Stimulated activated CD4-positive, alpha-beta T cell treated with anti-CD3 and anti-CD28 coated beads, Interleukin-4, amount 100 ng/mL, for 4 hours (primary cell): Measurements from ENCODE around the gene RGMB.
A peak's percentile ranks its signal among the peaks of the same experiment; 100 is the strongest.
"Not testable (repeated sequence)": the region's sequence is repeated elsewhere in the genome, so short reads cannot be mapped to it uniquely, and the experiment has no call there.

ENCODE experiments used
- DNase-seq, 2 experiments: peaks; one replicate each; pipeline ENCODE4 v3.0.0-alpha.2; 2020

The RGMB gene, protein sequence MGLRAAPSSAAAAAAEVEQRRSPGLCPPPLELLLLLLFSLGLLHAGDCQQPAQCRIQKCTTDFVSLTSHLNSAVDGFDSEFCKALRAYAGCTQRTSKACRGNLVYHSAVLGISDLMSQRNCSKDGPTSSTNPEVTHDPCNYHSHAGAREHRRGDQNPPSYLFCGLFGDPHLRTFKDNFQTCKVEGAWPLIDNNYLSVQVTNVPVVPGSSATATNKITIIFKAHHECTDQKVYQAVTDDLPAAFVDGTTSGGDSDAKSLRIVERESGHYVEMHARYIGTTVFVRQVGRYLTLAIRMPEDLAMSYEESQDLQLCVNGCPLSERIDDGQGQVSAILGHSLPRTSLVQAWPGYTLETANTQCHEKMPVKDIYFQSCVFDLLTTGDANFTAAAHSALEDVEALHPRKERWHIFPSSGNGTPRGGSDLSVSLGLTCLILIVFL

DNA sequence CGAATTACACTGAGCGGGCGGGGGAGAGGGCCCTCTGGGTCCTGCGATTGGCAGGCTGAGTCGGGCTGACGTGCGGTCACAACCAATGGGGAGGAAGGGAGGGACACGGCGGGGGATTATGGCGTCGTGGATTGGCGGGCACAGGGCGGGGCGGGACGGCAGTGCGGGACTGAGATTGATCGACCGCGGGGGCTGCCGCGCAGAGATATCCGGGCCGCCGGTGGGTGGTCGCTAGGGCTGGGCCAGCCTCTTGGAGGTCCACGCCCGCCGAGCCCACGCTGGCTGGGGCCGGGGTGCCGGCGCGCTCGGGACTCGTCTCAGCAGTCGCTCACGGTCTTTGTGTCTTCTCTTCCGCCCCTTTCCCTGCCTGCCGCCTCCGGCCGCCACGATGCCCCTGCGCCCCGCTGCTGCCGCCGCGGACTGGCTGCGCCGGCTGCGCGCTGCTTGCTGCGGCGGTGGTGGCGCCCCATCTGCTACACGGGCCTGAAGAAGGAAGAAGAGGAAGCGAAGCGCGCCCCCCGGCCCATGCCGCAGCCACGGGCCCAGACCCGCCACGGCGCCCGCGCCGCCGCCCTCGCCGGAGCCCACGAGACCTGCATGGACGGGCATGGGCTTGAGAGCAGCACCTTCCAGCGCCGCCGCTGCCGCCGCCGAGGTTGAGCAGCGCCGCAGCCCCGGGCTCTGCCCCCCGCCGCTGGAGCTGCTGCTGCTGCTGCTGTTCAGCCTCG, at the start of gene RGMB:
Gene RGMB, plus strand, starts transcription at position 200 of the 728 bp plus-strand sequence. Its CDS starts 408 bp downstream, at position 608.
- peak; percentile 86 to 91 for DNase-seq

DNA sequence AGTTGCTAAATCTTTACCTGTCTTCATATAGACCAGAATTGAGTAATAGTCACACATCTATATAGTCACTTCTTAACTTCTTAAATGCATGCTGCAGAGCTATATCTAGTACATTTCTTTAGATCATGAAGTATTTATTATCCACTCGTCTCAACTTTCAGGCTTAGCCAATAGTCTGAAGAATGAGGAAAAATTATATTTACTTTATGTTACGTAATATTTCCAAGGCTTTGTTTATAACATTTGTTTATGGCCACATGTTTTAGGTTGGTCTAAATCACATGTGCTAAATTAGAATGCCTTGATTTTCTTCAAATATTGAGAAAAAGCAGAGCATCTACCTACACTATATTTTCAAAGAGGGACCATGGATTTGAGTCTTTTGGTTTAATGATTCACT, 47.2 kb upstream of the RGMB start:
- no peak for DNase-seq

GRCh38 chr5:98727686-98728085, 45.8 kb upstream of the RGMB start:
- no peak for DNase-seq

- DNase-seq = no peak
These were observed 38.8 kb upstream of the RGMB start for GRCh38 chr5:98734646-98735045.

GRCh38 chr5:98735806-98736507, 37.5 kb upstream of the RGMB start:
- no peak for DNase-seq

- no peak for DNase-seq
These were observed 36.7 kb upstream of the RGMB start for GRCh38 chr5:98736753-98737152.

GRCh38 chr5:98737441-98737840, 36.0 kb upstream of the RGMB start:
- not testable (repeated sequence) for DNase-seq

DNA sequence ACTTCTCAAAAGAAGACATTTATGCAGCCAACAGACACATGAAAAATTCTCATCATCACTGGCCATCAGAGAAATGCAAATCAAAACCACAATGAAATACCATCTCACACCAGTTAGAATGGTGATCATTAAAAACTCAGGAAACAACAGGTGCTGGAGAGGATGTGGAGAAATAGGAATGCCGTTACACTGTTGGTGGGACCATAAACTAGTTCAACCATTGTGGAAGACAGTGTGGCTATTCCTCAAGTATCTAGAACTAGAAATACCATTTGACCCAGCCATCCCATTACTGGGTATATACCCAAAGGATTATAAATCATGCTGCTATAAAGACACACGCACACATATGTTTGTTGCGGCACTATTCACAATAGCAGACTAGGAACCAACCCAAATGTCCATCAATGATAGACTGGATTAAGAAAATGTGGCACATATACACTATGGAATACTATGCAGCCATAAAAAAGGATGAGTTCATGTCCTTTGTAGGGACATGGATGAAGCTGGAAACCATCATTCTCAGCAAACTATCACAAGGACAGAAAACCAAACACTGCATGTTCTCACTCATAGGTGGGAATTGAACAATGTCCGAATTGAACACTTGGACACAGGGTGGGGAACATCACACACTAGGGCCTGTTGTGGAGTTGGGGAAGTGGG, 34.8 kb upstream of the RGMB start:
- DNase-seq = not testable (repeated sequence)

DNA sequence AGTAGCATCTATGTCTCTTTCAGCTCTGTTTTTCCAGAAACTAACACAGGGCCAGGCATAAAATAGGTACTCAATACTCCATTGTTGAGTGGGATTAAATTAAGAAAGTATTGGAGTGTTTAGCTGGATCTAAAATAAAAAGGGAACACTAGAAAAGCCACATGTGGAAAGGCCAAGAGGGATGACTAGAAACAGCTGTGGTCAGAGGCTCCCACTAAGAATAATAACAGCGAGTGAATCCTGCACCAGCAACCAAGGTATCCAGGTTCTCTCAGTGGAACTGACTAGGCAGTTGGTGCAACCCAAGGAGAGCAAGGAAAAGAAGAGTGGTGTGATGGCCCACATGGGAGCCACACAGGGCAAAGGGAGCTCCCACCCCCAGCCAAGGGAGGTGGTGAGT, 31.5 kb upstream of the RGMB start:
- no peak for DNase-seq

GRCh38 chr5:98742396-98743073, 30.9 kb upstream of the RGMB start:
- DNase-seq = no peak

DNA sequence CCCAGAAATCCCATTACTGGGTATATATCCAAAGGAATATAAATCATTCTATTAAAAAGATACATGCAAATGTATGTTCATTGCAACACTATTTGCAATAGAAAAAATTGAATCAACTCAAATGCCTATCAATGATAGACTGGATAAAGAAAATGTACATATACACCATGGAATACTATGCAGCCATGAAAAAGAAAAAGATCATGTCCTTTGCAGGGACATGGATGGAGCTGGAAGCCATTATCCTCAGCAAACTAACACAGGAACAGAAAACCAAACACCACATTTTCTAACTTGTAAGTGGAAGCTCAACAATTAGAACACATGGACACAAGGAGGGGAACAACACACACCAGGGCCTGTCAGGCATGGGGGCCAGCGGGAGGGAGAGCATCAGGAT, 25.2 kb upstream of the RGMB start:
- DNase-seq = not testable (repeated sequence)

DNA sequence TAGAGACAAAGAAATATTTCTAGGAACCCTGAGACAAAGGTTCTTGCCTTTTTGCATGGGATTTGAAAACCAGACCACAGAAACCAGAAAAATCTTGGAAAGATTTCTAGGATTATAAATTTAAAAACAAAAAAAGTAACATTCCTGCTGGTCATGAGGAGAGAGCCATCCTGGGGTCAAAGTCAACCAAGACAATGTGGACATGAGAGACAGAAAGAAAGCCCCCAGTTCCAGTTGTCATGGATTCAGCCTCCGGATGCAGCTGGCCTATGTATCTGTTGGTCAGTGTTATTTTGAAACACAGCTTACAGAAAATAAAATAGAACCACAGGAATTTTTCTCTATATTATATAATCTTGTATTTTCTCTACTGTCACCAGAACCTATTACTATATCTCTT, 24.4 kb upstream of the RGMB start:
- DNase-seq = no peak

- no peak for DNase-seq
These were observed 22.8 kb upstream of the RGMB start for GRCh38 chr5:98750693-98751092.

DNA sequence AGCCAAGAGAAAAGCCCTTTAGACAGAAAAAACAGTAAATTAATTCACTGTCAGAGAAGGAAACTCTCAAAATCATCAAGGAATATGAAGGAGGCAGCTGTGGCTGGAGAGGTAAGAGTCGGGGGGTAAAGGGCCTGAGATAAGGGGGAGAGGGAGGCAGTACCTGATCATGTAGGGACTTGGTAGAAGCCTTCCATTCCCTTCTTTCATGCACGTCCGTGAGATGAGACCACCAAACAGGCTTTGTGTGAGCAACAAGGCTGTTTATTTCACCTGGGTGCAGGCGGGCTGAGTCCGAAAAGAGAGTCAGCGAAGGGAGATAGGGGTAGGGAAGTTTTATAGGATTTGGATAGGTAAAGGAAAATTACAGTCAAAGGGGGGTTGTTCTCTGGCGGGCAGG, 21.1 kb upstream of the RGMB start:
- not testable (repeated sequence) for DNase-seq

GRCh38 chr5:98752801-98753200, 20.7 kb upstream of the RGMB start:
- DNase-seq = not testable (repeated sequence)

DNA sequence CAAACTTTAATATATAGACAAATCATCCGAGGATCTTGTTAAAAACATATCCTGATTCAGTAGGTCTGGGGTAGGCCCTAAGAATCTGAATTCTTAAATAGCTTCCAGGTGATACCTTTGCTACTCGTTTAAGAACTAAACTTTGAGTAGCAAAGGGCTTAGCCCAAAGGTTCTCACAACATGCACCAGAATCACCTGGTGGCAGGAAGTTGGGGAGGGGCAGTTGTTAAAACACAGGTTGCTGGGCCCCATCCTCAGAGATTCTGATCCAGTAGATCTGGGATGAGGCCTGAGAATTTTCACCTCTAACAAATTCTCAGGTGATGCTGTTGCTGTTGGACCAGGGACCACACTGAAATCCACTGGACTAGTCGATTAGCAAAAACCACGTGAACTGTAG, 20.0 kb upstream of the RGMB start:
- DNase-seq = no peak

DNA sequence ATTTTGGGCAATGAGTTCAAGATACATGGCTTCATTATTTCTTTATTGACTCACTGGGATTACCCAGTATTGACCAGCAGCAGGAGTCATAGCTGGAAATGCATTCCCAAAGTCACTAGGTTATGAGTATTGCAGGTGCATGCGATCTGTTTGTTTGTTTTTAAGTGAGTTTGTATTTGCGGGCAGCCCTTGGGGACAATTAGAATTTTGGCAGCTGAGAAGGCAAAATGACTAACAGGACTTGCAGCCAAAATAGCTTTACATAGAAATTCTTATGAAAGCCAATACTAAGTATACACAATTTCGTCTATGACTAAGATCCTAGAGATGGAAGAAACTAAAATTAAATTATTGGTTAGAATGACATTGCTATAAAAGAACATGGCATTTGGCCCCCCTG, 18.1 kb upstream of the RGMB start:
- no peak for DNase-seq

DNA sequence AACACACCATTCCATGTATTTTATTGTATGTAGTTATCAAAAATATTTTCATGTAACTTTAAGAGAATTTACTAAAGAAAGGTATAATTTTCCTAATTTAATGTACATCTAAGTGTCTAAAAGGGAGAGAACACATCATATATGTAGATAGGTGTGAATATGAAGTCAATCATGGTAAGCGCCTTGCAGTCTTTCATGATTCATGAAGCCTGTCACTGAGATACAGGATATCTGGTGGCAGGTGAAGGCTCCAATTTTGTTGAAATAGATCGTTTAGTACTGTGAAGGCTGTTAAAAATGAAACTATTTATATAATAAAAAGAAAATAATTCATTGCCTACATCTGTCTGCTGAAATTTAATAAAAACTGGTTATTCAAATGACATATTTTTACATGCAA, 15.5 kb upstream of the RGMB start:
- no peak for DNase-seq

- no peak for DNase-seq
These were observed 10.3 kb upstream of the RGMB start for GRCh38 chr5:98763001-98763630.

- DNase-seq = no peak
These were observed 7.6 kb upstream of the RGMB start for GRCh38 chr5:98765815-98766214.

DNA sequence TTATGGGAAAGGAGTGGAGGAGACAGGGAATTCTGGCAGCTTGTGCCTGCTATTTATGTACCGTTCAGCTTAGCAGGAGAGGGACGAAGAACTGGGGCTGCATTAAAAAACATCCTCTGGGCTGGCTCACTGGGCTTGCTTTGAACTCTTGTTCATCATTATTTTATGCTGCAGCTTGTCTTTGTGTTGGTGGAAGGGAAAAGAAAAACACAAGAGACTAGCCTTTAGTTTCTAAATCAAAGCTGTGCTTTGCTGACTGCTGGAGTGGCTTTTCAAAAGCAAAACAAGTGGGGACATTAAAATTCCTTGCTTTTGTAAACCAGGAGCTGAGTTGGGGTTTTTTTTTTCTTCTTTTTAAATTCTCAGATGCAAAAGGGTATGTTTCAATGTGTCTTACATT, 5.9 kb upstream of the RGMB start:
- DNase-seq = no peak
